Measurements from ENCODE around the gene SDR9C7.
"Not testable (repeated sequence)": the region's sequence is repeated elsewhere in the genome, so short reads cannot be mapped to it uniquely, and the experiment has no call there.

SDR9C7 gene

DNA sequence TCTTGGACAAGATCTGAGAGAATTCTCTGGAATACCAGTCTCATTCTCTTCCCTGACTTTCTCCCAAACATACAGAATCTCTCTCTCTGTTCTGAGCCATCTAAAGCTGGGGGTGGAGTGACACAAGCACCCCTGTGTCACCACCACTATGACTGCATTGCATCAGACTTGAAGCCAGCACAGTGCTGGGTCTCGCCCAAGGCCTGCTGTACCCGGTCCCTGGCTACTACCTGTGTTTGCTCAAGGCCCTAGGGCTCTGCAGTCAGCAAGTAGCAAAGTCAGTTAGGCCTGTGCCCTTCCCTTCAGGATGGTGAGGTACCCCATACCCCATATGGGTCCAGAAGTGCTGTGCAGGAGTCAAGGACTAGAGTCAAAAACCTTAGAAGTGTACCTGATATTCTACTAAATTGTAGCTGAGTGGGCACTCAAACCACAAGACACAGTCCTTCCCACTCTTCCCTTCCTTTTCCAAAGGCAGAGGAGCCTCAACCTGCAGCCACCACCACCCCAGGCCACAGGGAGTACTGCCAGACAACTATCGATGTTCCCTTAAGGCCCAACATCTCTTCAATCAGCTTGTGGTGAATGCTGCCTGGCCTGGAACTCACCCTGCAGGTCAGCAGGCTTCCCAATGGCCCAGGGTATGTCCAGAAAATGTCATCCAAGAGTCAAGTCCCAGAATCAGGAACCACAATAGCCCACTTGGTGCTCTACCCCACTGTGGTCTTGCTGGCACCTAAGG lies 44.4 kb upstream of the SDR9C7 start:
- H3K4me3 Mint-ChIP-seq, result no peak overlapping the region
- H3K27ac Mint-ChIP-seq, result no peak overlapping the region
- no peaks in the 10 kb centered on the region for H3K36me3 Mint-ChIP-seq (ENCODE audit: low read depth)
- H3K27me3 Mint-ChIP-seq (ENCODE audit: low read depth), result no peaks in the 10 kb centered on the region
- no peaks in the 10 kb centered on the region for H3K9me3 Mint-ChIP-seq
- H3K4me1 Mint-ChIP-seq, result peaks cover 6% of the 10 kb centered on the region
- TF ChIP-seq, protein P1, sequence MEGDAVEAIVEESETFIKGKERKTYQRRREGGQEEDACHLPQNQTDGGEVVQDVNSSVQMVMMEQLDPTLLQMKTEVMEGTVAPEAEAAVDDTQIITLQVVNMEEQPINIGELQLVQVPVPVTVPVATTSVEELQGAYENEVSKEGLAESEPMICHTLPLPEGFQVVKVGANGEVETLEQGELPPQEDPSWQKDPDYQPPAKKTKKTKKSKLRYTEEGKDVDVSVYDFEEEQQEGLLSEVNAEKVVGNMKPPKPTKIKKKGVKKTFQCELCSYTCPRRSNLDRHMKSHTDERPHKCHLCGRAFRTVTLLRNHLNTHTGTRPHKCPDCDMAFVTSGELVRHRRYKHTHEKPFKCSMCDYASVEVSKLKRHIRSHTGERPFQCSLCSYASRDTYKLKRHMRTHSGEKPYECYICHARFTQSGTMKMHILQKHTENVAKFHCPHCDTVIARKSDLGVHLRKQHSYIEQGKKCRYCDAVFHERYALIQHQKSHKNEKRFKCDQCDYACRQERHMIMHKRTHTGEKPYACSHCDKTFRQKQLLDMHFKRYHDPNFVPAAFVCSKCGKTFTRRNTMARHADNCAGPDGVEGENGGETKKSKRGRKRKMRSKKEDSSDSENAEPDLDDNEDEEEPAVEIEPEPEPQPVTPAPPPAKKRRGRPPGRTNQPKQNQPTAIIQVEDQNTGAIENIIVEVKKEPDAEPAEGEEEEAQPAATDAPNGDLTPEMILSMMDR (IDR thresholded peaks at IDR 0.05; ENCODE audit: unreplicated experiment in 3 of 3), result no peak

DNA sequence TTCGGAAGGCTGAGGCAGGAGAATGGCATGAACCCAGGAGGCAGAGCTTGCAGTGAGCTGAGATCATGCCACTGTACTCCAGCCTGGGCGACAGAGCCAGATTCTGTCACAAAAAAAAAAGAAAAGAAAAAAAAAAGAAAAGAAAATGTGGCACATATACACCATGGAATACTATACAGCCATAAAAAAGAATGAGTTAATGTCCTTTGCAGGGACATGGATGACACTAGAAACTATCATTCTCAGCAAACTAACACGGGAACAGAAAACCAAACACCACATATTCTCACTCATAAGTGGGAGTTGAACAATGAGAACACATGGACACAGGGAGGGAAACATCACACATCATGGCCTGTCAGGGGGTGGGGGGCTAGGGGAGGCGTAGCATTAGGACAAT lies 43.2 kb upstream of the SDR9C7 start:
- H3K9me3 Mint-ChIP-seq; H3K27me3 Mint-ChIP-seq (ENCODE audit: low read depth); H3K4me1 Mint-ChIP-seq; H3K27ac Mint-ChIP-seq; H3K4me3 Mint-ChIP-seq; H3K36me3 Mint-ChIP-seq (ENCODE audit: low read depth): not testable (repeated sequence)

DNA sequence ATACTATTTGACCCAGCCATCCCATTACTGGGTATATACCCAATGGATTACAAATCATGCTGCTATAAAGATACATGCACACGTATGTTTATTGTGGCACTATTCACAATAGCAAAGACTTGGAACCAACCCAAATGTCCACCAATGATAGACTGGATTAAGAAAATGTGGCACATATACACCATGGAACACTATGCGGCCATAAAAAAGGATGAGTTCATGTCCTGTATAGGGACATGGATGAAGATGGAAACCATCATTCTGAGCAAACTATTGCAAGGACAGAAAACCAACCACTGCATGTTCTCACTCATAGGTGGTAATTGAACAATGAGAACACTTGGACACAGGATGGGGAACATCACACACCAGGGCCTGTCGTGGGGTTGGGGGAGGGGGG lies 40.0 kb upstream of the SDR9C7 start:
- H3K4me1 Mint-ChIP-seq; H3K27me3 Mint-ChIP-seq (ENCODE audit: low read depth); H3K4me3 Mint-ChIP-seq; H3K27ac Mint-ChIP-seq; H3K9me3 Mint-ChIP-seq; H3K36me3 Mint-ChIP-seq (ENCODE audit: low read depth): not testable (repeated sequence)

DNA sequence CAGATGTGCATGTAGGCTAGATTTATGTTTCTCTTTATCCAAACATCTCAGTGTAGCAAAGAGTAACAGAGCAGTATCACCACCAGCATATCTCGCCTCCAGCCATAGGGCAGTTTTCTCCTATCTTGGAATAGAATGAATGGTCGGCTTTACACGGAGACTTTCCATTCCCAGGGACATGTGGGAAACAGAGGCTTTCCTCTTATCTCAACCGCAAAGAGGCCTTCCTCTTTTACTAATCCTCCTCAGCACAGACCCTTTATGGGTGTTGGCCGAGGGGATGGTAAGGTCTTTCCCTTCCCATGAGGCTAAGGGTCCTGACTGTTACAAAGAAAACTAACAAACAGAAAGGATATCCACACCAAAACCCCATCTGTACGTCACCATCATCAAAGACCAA lies 34.7 kb upstream of the SDR9C7 start:
- H3K4me1 Mint-ChIP-seq; H3K27ac Mint-ChIP-seq; H3K4me3 Mint-ChIP-seq; H3K27me3 Mint-ChIP-seq (ENCODE audit: low read depth); H3K36me3 Mint-ChIP-seq (ENCODE audit: low read depth): not testable (repeated sequence)
- peaks cover 27% of the 10 kb centered on the region for H3K9me3 Mint-ChIP-seq

DNA sequence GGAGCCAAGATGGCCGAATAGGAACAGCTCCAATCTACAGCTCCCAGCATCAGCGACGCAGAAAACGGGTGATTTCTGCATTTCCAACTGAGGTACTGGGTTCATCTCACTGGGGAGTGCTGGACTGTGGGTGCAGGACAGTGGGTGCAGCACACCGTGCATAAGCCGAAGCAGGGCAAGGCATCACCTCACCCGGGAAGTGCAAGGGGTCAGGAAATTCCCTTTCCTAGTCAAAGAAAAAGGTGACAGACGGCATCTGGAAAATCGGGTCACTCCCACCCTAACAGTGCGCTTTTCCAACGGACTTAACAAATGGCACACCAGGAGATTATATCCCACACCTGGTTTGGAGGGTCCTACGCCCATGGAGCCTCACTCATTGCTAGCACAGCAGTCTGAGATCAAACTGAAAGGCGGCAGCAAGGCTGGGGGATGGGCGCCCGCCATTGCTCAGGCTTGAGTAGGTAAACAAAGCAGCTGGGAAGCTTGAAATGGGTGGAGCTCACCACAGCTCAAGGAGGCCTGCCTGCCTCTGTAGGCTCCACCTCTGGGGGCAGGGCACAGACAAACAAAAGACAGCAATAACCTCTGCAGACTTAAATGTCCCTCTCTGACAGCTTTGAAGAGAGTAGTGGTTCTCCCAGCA lies 31.9 kb upstream of the SDR9C7 start:
- peaks cover 41% of the 10 kb centered on the region for H3K9me3 Mint-ChIP-seq
- H3K27me3 Mint-ChIP-seq (ENCODE audit: low read depth); H3K4me3 Mint-ChIP-seq; H3K4me1 Mint-ChIP-seq; H3K36me3 Mint-ChIP-seq (ENCODE audit: low read depth); H3K27ac Mint-ChIP-seq: not testable (repeated sequence)

DNA sequence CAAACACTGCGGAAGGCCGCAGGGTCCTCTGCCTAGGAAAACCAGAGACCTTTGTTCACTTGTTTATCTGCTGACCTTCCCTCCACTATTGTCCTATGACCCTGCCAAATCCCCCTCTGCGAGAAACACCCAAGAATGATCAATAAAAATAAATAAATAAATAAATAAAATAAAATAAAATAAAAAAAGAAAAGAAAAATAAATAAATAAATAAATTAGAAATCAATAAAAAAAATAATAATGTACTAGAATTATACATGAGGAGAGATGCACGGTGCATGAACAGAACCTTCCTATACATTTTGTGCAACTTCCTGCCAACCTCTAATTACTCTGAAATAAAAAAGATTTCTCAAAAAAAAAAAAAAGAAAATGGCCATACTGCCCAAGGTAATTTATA lies 30.9 kb upstream of the SDR9C7 start:
- H3K36me3 Mint-ChIP-seq (ENCODE audit: low read depth); H3K27ac Mint-ChIP-seq; H3K4me3 Mint-ChIP-seq; H3K27me3 Mint-ChIP-seq (ENCODE audit: low read depth); H3K4me1 Mint-ChIP-seq: not testable (repeated sequence)
- peaks cover 41% of the 10 kb centered on the region for H3K9me3 Mint-ChIP-seq

DNA sequence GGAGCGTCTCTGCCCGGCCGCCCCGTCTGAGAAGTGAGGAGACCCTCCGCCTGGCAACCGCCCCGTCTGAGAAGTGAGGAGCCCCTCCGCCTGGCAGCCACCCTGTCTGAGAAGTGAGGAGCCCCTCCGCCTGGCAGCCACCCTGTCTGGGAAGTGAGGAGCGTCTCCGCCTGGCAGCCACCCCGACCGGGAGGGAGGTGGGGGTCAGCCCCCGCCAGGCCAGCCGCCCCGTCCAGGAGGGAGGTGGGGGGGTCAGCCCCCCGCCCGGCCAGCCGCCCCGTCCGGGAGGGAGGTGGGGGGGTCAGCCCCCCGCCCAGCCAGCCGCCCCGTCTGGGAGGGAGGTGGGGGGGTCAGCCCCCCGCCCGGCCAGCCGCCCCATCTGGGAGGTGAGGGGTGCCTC lies 29.3 kb upstream of the SDR9C7 start:
- H3K27me3 Mint-ChIP-seq (ENCODE audit: low read depth); H3K4me1 Mint-ChIP-seq; H3K27ac Mint-ChIP-seq; H3K36me3 Mint-ChIP-seq (ENCODE audit: low read depth); H3K4me3 Mint-ChIP-seq: not testable (repeated sequence)
- peaks cover 42% of the 10 kb centered on the region for H3K9me3 Mint-ChIP-seq

DNA sequence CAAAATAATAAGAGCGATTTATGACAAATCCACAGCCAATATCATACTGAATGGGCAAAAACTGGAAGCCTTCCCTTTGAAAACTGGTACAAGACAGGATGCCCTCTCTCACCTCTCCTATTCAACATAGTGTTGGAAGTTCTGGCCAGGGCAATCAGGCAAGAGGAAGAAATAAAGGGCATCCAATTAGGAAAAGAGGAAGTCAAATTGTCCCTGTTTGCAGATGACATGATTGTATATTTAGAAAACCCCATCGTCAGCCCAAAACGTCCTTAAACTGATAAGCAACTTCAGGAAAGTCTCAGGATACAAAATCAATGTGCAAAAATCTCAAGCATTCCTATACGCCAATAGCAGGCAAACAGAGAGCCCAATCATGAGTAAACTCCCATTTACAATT lies 28.0 kb upstream of the SDR9C7 start:
- H3K4me1 Mint-ChIP-seq, result not testable (repeated sequence)

DNA sequence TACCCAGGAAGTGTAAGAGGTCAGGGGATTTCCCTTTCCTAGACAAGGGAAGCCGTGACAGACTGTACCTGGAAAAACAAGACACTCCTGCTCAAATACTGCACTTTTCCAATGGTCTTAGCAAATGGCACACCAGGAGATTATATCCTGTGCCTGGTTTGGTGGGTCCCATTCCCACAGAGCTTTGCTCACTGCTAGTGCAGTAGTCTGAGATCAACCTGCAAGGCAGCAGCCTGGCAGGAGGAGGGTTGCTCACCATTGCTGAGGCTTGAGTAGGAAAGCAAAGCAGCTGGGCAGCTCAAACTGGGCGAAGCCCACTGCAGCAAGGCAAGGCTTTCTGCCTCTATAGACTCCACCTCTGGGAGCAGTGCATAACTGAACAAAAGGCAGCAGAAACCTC lies 24.2 kb upstream of the SDR9C7 start:
- H3K27me3 Mint-ChIP-seq (ENCODE audit: low read depth), result peaks cover 8% of the 10 kb centered on the region
- no peak overlapping the region for H3K4me3 Mint-ChIP-seq
- no peaks in the 10 kb centered on the region for H3K4me1 Mint-ChIP-seq
- no peaks in the 10 kb centered on the region for H3K36me3 Mint-ChIP-seq (ENCODE audit: low read depth)
- no peak overlapping the region for H3K27ac Mint-ChIP-seq
- TF ChIP-seq, protein P1 (IDR thresholded peaks at IDR 0.05; ENCODE audit: unreplicated experiment in 3 of 3), result no peak
- peaks cover 28% of the 10 kb centered on the region for H3K9me3 Mint-ChIP-seq

More for the DNA sequence above, 28.0 kb upstream of the SDR9C7 start:
- H3K27me3 Mint-ChIP-seq (ENCODE audit: low read depth); H3K27ac Mint-ChIP-seq; H3K4me3 Mint-ChIP-seq; H3K36me3 Mint-ChIP-seq (ENCODE audit: low read depth): not testable (repeated sequence)
- peaks cover 39% of the 10 kb centered on the region for H3K9me3 Mint-ChIP-seq

Data from nephron (organoid).